Hepatocyte (in vitro differentiated cells): ENCODE measurements around the gene SBNO1. TPM values are rescaled to one million over a fixed set of nuclear protein-coding genes. Genes with fewer than 3 reads are reported as not detected.

Experiments
- DNase-seq: peaks from one replicate; pipeline ENCODE4 v3.0.0-alpha.2; 2016; ENCODE audit warnings: low spot score
- H2AFZ ChIP-seq: fragments of 200-600 bp; sonication (generic); 2 replicates; pipeline ENCODE4 v1.6.0; 2016; ENCODE audit warnings: antibody characterized with exemption, mild to moderate bottlenecking
- H3K27ac ChIP-seq: fragments of 200-600 bp; sonication (generic); 2 replicates; pipeline ENCODE4 v1.5.1; 2016; ENCODE audit warnings: mild to moderate bottlenecking
- H3K27me3 ChIP-seq: fragments of 200-600 bp; sonication (generic); 2 replicates; pipeline ENCODE4 v1.6.1; 2016
- H3K36me3 ChIP-seq: fragments of 200-600 bp; sonication (generic); replicated peaks from 2 replicates; pipeline ENCODE4 v1.5.1; 2016; ENCODE audit warnings: low read depth; ENCODE audit not compliant: insufficient read depth
- H3K4me1 ChIP-seq: fragments of 200-600 bp; sonication (generic); 2 replicates; pipeline ENCODE4 v1.5.1; 2016; ENCODE audit warnings: mild to moderate bottlenecking, moderate library complexity; ENCODE audit not compliant: insufficient read depth
- H3K4me2 ChIP-seq: fragments of 200-600 bp; sonication (generic); 2 replicates; pipeline ENCODE4 v1.6.0; 2016
- H3K4me3 ChIP-seq: fragments of 200-600 bp; sonication (generic); 2 replicates; pipeline ENCODE4 v1.5.1; 2016; ENCODE audit warnings: mild to moderate bottlenecking
- H3K79me2 ChIP-seq: fragments of 200-600 bp; sonication (generic); 2 replicates; pipeline ENCODE4 v1.6.0; 2017; ENCODE audit warnings: mild to moderate bottlenecking
- H3K9me2 ChIP-seq: fragments of 200-600 bp; sonication (generic); replicated peaks from 2 replicates; pipeline ENCODE4 v1.6.0; 2017; ENCODE audit warnings: mild to moderate bottlenecking; ENCODE audit not compliant: insufficient read depth
- H3K9me3 ChIP-seq: fragments of 200-600 bp; sonication (generic); 2 replicates; pipeline ENCODE4 v1.5.1; 2016; ENCODE audit warnings: low read depth, mild to moderate bottlenecking
- H4K20me1 ChIP-seq: fragments of 200-600 bp; sonication (generic); 2 replicates; pipeline ENCODE4 v1.6.0; 2016; ENCODE audit warnings: mild to moderate bottlenecking; ENCODE audit not compliant: insufficient read depth, poor library complexity, severe bottlenecking
- CTCF ChIP-seq: fragments of 200-600 bp; sonication (generic); IDR thresholded peaks from 2 replicates; pipeline ENCODE4 v1.5.1; 2016; ENCODE audit warnings: antibody characterized with exemption, mild to moderate bottlenecking; ENCODE audit not compliant: poor library complexity
- EZH2 ChIP-seq: fragments of 200-600 bp; sonication (generic); IDR thresholded peaks from 2 replicates; pipeline ENCODE4 v1.6.1; 2016; ENCODE audit warnings: antibody characterized with exemption, mild to moderate bottlenecking, borderline replicate concordance
- EZH2phosphoT487 ChIP-seq: fragments of 200-600 bp; sonication (generic); IDR thresholded peaks from one replicate; pipeline ENCODE4 v1.6.1; 2018; ENCODE audit warnings: antibody characterized with exemption, mild to moderate bottlenecking, low read depth, moderate library complexity; ENCODE audit not compliant: unreplicated experiment, severe bottlenecking
- WGBS: methylation state at CpG from one replicate; pipeline ENCODE4 v1.1.6; 2016; ENCODE audit warnings: low lambda C conversion rate; ENCODE audit errors: missing lambda C conversion rate; 5-methylcytosine and 5-hydroxymethylcytosine counted together
- polyA plus RNA-seq: library from polyadenylated mRNA; unstranded; fragments of >200 nt; fragmentation: Nextera tagmentation; extraction: Ambion mirVana; gene quantifications from 2 replicates; pipeline ENCODE4 v1.2.1, GENCODE V29; 2016
- total RNA-seq: library from RNA; depleted of rRNA; stranded (reverse); fragments of >200 nt; gene quantifications from 2 replicates; pipeline ENCODE4 v1.2.3, GENCODE V29; 2014

Gene SBNO1
- total and polyA plus RNA-seq, 2 experiments from 2014 or later = 13.4 to 28.9 TPM

- H3K9me2 ChIP-seq = no peaks in the 10 kb centered on the region
- no peak for DNase-seq
- no peaks in the 10 kb centered on the region for H3K9me3 ChIP-seq
- H3K36me3 ChIP-seq = no peaks in the 10 kb centered on the region
- 96% methylated on average over 9 of the region's 9 CpGs for WGBS
- peaks cover 22% of the 10 kb centered on the region for H3K79me2 ChIP-seq
- H3K4me1 ChIP-seq = no peaks in the 10 kb centered on the region
- no peak overlapping the region for H3K27ac ChIP-seq
- H3K27me3 ChIP-seq = no peaks in the 10 kb centered on the region
- no peak overlapping the region for H2AFZ ChIP-seq
- H3K4me2 ChIP-seq = no peak overlapping the region
- peaks cover 9% of the 10 kb centered on the region for H4K20me1 ChIP-seq
- H3K4me3 ChIP-seq = no peak overlapping the region
- TF ChIP-seq CTCF (no peak), EZH2phosphoT487 (no peak), EZH2 (no peak)
Measured at GRCh38 chr12:123404581-123404980, 39.9 kb upstream of the SBNO1 start.

GRCh38 chr12:123401753-123402683 lies 37.4 kb upstream of the SBNO1 start:
- TF ChIP-seq EZH2 = no peak
- no peak for TF ChIP-seq CTCF
- TF ChIP-seq EZH2phosphoT487 = no peak
- no peaks in the 10 kb centered on the region for H3K36me3 ChIP-seq
- no peak overlapping the region for H3K4me2 ChIP-seq
- no peaks in the 10 kb centered on the region for H3K9me3 ChIP-seq
- H3K79me2 ChIP-seq = peaks cover 48% of the 10 kb centered on the region
- no peaks in the 10 kb centered on the region for H3K4me1 ChIP-seq
- no peaks in the 10 kb centered on the region for H3K9me2 ChIP-seq
- H4K20me1 ChIP-seq = peaks cover 15% of the 10 kb centered on the region
- WGBS = 81% methylated on average over 15 of the region's 15 CpGs
- H3K4me3 ChIP-seq = no peak overlapping the region
- H3K27ac ChIP-seq = no peak overlapping the region
- H3K27me3 ChIP-seq = no peaks in the 10 kb centered on the region
- H2AFZ ChIP-seq = no peak overlapping the region
- DNase-seq = no peak

- Histone ChIP-seq H4K20me1 (peaks cover 16% of the 10 kb centered on the region), H3K36me3 (no peaks in the 10 kb centered on the region), H3K9me3 (no peaks in the 10 kb centered on the region), H3K4me3 (no peak overlapping the region), H2AFZ (no peak overlapping the region), H3K27me3 (no peaks in the 10 kb centered on the region), H3K79me2 (peaks cover 75% of the 10 kb centered on the region), H3K27ac (no peak overlapping the region), H3K4me1 (no peaks in the 10 kb centered on the region), H3K9me2 (no peaks in the 10 kb centered on the region), H3K4me2 (no peak overlapping the region)
- TF ChIP-seq EZH2 (no peak), CTCF (no peak), EZH2phosphoT487 (no peak)
- 96% methylated on average over 6 of the region's 6 CpGs for WGBS
- DNase-seq = no peak
Measured at GRCh38 chr12:123399255-123399617, 34.6 kb upstream of the SBNO1 start.
